ENCODE results near the gene AP4E1. TPM values are rescaled to one million over a fixed set of nuclear protein-coding genes. Genes with fewer than 3 reads are reported as not detected.
A peak's percentile ranks its signal among the peaks of the same experiment; 100 is the strongest.

Gene AP4E1
- total RNA-seq, 1 donor from 2014 or later, result 5.2 TPM

DNA sequence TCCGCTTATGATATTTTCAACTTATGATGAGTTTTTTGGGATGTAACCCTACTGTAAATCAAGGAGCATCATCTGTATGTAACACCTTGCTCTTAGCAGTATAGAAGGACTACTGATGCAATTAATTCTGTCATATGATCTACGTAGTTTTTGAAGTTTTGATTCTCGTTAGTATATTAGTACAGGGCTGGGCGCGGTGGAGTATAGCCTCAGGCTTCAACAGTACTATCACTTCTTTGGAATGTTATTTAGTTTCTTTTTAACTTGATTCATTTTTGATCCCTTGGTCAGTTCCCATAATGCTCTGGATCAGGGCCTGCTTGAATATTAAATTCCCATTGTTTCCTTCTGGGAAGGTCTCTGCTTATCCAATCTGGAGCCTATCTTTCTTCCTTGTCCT lies 23.9 kb upstream of the AP4E1 start:
- H3K27me3 ChIP-seq, result no peaks in the 10 kb centered on the region
- intact Hi-C loops (cut with DNase I), result loop anchor here (5.0 kb wide), 1 partner anchor 117 kb away; the partner anchor contains the start of gene SPPL2A
- H3K27ac ChIP-seq, result peak overlapping the region; percentile 64 to 86
- no peaks in the 10 kb centered on the region for H3K36me3 ChIP-seq
- TF ChIP-seq, protein P1, sequence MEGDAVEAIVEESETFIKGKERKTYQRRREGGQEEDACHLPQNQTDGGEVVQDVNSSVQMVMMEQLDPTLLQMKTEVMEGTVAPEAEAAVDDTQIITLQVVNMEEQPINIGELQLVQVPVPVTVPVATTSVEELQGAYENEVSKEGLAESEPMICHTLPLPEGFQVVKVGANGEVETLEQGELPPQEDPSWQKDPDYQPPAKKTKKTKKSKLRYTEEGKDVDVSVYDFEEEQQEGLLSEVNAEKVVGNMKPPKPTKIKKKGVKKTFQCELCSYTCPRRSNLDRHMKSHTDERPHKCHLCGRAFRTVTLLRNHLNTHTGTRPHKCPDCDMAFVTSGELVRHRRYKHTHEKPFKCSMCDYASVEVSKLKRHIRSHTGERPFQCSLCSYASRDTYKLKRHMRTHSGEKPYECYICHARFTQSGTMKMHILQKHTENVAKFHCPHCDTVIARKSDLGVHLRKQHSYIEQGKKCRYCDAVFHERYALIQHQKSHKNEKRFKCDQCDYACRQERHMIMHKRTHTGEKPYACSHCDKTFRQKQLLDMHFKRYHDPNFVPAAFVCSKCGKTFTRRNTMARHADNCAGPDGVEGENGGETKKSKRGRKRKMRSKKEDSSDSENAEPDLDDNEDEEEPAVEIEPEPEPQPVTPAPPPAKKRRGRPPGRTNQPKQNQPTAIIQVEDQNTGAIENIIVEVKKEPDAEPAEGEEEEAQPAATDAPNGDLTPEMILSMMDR (IDR thresholded peaks at IDR 0.05), result no peak
- no peak overlapping the region for H3K4me3 ChIP-seq
- peaks cover 2 to 3% of the 10 kb centered on the region in 2 donors for H3K4me1 ChIP-seq
- DNase-seq (ENCODE audit: low spot score in 2 of 2), result no peak
- H3K9me3 ChIP-seq, result no peaks in the 10 kb centered on the region

DNA sequence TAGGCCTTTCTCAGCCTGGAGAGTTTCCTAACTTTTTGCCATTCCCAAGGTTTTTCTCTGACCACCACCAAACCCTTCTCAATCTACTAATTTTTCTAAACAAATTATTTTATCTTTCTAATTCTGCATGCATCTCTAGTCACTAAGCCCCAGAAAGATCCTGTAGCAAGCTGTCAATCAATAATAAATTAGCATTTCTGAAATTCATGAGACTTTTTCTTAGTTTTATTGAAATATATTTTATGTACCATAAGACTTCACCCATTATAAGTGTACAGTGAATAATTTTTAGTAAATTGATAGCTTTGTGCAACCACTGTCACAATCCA lies 22.4 kb upstream of the AP4E1 start:
- intact Hi-C loops (cut with DNase I), result no loop called here
- DNase-seq (ENCODE audit: low spot score in 2 of 2), result no peak
- TF ChIP-seq, protein P1 (IDR thresholded peaks at IDR 0.05), result no peak
- no peaks in the 10 kb centered on the region for H3K27me3 ChIP-seq
- H3K27ac ChIP-seq, result peak overlapping the region in 1 of 2 donors; percentile 86
- peaks cover 2 to 3% of the 10 kb centered on the region in 2 donors for H3K4me1 ChIP-seq
- H3K4me3 ChIP-seq, result no peak overlapping the region
- no peaks in the 10 kb centered on the region for H3K36me3 ChIP-seq
- H3K9me3 ChIP-seq, result no peaks in the 10 kb centered on the region

DNA sequence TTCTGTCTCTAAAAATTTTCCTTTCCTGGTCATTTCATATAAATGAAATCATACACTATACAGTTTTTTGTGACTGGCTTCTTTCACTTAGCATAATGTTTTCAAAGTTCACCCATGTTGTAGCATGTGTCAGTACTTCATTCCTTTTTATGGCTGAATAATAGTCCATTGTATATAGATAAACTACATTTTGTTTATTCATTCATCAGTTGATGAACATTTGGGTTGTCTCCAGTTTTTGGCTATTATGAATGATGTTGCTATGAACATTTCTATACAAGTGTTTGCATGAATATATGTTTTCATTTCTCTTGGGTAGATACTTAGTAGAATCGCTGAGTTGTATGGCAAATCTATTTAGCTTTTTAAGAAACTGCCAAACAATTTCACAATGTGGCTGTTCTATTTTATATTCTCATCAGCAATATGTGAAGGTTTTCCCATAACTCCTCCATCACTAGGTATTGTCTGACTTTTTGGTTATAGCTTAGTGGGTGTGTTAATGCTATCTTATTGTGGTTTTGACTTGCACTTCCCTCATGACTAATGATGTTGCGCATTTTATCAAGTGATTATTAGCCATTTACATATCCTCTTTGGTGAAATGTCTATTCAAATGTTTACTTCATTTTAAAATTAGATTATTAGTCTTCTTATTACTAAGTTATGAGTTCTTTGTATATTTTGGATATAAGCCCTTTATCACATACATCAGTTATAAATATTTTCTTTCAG lies 21.7 kb upstream of the AP4E1 start:
- Histone ChIP-seq H3K27ac (no peak overlapping the region), H3K36me3 (no peaks in the 10 kb centered on the region), H3K27me3 (no peaks in the 10 kb centered on the region), H3K4me3 (no peak overlapping the region), H3K9me3 (no peaks in the 10 kb centered on the region), H3K4me1 (peaks cover 2 to 3% of the 10 kb centered on the region in 2 donors)
- intact Hi-C loops (cut with DNase I), result no loop called here
- TF ChIP-seq, protein P1 (IDR thresholded peaks at IDR 0.05), result no peak
- no peak for DNase-seq (ENCODE audit: low spot score in 2 of 2)

DNA sequence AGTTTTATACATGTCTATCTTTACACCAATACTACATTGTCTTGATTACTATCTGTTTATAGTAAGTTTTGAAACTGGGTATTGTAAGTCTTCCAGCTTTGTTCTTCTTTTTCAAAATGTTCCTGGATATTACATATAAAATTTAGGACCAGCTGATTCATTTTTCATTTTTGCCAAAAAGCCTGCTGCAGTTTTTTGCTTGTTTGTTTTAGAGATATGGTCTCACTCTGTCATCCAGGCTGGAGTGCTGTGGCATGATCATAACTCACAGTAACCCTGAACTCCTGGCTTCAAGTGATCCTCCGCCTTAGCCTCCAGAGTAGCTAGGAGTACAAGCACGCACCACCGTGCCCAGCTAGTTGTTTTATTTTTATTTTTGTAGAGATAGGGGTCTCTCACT lies 20.4 kb upstream of the AP4E1 start:
- no peak for DNase-seq (ENCODE audit: low spot score in 2 of 2)
- H3K27ac ChIP-seq, result no peak overlapping the region
- H3K4me3 ChIP-seq, result no peak overlapping the region
- H3K9me3 ChIP-seq, result no peaks in the 10 kb centered on the region
- no peaks in the 10 kb centered on the region for H3K27me3 ChIP-seq
- TF ChIP-seq, protein P1 (IDR thresholded peaks at IDR 0.05), result no peak
- H3K4me1 ChIP-seq, result peaks cover 2 to 3% of the 10 kb centered on the region in 2 donors
- intact Hi-C loops (cut with DNase I), result no loop called here
- H3K36me3 ChIP-seq, result no peaks in the 10 kb centered on the region

DNA sequence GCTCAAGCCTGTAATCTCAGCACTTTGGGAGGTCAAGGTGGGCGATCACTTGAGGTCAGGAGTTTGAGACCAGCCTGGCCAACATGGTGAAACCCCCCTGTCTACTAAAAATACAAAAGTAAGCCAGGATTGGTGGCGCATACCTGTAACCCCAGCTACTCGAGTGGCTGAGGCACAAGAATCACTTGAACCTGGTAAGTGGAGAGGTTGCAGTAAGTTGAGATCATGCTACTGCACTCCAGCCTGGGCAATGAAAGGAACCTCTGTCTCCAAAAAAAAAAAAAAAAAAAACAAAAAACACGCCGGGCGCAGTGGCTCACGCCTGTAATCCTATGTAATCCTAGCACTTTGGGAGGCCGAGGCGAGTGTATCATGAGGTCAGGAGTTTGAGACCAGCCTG lies 18.9 kb upstream of the AP4E1 start:
- no peak for DNase-seq (ENCODE audit: low spot score in 2 of 2)
- Histone ChIP-seq H3K27me3 (no peaks in the 10 kb centered on the region), H3K36me3 (no peaks in the 10 kb centered on the region), H3K4me3 (no peak overlapping the region), H3K4me1 (peaks cover 2 to 3% of the 10 kb centered on the region in 2 donors), H3K27ac (no peak overlapping the region), H3K9me3 (no peaks in the 10 kb centered on the region)
- intact Hi-C loops (cut with DNase I), result no loop called here
- TF ChIP-seq, protein P1 (IDR thresholded peaks at IDR 0.05), result no peak
